Ammon's horn (tissue), 1 donor: Measurements from ENCODE around the gene NCOA7.

Experiments used
- DNase-seq: peaks from one replicate; pipeline ENCODE4 v3.0.0-alpha.2; 2016; ENCODE audit warnings: low spot score

NCOA7 gene, protein sequence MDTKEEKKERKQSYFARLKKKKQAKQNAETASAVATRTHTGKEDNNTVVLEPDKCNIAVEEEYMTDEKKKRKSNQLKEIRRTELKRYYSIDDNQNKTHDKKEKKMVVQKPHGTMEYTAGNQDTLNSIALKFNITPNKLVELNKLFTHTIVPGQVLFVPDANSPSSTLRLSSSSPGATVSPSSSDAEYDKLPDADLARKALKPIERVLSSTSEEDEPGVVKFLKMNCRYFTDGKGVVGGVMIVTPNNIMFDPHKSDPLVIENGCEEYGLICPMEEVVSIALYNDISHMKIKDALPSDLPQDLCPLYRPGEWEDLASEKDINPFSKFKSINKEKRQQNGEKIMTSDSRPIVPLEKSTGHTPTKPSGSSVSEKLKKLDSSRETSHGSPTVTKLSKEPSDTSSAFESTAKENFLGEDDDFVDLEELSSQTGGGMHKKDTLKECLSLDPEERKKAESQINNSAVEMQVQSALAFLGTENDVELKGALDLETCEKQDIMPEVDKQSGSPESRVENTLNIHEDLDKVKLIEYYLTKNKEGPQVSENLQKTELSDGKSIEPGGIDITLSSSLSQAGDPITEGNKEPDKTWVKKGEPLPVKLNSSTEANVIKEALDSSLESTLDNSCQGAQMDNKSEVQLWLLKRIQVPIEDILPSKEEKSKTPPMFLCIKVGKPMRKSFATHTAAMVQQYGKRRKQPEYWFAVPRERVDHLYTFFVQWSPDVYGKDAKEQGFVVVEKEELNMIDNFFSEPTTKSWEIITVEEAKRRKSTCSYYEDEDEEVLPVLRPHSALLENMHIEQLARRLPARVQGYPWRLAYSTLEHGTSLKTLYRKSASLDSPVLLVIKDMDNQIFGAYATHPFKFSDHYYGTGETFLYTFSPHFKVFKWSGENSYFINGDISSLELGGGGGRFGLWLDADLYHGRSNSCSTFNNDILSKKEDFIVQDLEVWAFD

DNA sequence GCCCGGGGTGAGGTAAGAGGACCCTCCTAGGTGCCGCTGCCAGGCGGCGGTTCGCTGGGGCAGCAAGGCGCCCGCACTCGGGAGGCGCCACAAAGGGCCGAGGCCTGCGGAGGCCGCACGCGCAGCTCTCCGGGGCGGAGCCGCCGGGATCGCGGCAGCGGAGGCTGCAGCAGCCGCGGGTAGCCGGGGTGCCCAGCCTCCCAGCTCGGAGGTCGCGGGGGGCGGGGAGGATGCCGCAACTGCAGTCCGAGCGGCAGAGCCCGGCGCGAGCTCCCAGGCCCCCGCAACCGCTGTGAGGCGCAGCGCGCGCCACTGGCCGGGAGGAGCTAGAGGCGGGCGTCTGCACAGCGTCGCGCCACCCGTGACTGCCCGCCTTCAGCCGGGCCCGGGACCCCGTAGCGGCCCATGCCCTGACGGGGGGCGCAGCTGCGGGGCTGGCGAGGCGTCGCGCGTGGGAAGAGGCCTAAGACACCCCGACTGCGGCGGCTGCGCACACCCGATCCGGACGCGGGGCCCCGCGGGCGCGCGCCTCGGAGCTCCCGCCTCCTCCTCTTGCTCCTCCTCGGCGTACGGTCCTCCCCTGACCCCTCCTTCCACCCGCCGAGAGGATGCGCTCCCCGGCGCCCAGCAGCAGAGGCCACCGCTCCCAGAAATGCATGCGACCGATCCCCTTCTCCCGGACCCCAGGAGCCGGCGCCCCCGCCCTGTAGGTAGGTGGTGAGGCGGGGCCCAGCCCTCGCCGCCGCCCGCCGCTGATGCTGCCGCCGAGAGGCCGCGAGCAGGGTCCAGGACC, at the start of gene NCOA7:
NCOA7 (plus strand) TSS at position 603 of the 793 bp plus-strand sequence. CDS start 24,395 bp downstream, outside the sequence.
- peak; percentile 89 for DNase-seq

DNA sequence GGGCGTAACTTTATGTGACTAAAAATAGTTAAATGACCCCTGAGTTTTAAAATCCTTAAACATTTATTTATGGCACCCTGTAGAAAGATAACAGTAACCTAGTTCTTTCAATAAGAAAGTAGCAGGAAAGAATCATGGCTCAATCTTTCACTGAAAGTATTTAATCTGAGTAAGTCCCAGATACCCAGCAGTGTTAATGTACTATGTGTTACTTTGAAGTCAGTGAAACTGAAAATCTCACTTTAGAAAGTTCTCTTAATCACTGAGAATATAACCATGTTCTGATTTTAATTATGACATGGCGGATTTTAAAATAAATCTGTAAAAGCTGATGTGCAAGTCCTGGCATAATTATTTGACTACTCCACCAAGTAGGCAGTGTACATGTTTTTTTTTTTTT, 49.4 kb upstream of the NCOA7 start:
- no peak for DNase-seq

DNA sequence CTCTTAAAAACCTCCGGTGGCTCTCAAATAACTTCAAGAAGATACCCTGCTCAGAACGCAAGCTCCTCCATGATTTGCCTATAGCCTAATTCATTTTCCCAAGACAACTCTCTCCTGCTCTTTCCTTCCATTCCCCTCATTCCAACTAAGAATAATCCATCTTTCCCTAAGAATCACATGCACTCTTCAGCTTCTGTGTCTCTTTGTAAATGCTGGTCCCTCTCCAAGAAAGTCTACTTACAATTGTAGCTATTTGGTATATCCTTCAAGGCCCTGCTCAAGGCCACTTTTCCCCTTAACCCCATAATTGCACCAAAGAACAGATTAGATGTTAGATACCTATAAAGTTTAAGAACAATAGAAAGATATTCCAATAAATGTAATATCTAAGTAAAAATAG, 48.7 kb upstream of the NCOA7 start:
- DNase-seq, result no peak

DNA sequence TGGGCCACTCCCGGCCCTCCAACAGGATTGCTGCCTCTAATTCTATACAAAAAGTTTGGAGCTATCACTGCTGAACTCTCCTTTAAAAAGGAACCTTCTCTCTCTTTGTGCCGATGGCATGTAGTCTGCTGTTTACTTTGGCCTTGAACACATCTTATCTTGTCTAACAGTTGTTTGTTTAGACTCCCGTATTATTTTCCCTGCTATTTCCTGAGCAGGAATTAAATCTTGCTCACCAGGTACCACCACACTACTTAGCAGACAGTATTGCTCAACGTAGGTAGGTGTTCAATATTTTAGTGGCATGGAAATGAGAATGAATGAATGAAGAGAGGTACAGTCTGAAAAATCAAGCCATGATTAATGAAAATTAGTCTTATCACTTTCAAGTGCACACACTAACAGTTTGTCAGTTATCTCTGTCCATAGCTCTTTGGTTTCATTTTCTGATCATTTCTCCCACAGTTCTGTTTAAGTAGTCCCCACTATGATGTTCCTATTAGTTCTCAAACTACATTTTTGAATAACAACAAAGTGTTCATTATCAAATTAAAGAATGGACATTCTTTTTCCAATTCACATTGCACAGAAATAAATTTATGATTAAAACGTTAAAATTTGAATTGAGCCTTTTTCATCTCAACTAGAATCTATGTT, 48.2 kb upstream of the NCOA7 start:
- DNase-seq, result no peak

DNA sequence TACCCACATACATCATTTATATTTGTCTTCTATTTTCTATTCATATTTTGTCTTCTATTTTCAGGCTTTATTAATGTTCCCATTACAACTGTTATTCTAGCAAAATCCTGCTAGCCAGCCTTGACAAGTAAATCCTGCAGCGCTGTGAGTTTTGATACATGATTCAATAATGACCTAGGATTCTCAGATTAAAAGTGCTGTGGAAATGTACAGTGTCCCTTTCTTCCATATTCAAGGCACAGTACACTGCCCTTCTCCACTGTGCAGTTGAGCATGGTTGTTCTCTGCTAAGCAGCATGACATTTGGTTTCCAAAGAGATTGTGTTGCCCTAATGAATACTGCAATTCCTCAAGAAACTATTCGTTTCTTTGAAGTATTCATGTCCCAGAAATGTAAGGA, 47.2 kb upstream of the NCOA7 start:
- peak; percentile 45 for DNase-seq

DNA sequence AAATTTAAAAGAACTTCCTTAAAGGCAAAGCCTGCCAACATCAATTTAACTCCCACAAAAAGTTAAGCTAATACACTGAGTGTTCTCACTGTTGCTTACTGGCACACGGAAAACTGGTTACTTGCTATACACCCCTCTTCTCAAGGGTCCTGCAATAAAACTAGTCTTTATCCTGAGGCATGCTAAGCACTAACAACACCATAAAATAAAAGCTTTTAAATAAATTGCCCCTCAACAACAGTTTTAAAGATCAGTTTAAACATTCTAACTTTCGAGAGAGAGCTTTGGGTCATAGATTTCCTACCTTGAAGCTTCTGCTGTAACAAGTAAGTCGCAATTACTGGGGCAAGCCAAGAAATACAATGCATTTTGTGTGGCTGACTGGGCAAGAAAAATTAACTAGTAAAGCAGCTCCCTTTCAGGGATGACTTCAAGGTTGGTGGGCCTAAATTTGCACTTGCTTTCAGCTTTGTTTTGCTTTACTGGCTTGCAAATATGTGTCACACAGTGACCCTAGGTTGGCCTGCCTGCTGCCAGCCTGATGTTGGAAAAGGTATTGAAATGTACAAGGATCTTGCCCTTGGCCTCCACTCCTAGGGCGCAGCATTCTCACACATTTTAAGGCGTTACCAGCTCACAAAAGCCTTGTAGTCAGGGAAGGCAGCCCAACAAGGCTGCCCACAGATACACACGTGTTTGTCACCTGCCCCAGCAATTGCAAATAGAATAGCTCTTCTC, 45.3 kb upstream of the NCOA7 start:
- DNase-seq, result no peak

DNA sequence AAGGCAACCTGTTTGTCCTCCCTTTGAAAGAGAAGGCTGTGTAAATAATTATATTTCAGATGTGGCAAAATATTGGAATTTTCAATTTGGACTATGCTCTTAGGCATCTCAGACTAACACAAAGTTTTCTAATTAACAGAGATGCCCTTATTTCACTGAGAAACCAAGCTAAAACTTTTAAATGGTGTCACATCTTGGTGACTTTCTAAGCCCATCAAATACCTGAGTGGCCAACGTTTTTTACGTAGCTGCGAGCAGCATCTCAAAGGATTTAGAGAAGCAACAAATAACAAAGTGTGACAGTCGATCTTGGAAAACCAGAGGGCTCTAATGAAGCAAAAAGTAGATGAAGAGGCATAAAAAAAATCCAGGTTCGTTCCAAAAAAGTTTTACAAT, 44.7 kb upstream of the NCOA7 start:
- no peak for DNase-seq

DNA sequence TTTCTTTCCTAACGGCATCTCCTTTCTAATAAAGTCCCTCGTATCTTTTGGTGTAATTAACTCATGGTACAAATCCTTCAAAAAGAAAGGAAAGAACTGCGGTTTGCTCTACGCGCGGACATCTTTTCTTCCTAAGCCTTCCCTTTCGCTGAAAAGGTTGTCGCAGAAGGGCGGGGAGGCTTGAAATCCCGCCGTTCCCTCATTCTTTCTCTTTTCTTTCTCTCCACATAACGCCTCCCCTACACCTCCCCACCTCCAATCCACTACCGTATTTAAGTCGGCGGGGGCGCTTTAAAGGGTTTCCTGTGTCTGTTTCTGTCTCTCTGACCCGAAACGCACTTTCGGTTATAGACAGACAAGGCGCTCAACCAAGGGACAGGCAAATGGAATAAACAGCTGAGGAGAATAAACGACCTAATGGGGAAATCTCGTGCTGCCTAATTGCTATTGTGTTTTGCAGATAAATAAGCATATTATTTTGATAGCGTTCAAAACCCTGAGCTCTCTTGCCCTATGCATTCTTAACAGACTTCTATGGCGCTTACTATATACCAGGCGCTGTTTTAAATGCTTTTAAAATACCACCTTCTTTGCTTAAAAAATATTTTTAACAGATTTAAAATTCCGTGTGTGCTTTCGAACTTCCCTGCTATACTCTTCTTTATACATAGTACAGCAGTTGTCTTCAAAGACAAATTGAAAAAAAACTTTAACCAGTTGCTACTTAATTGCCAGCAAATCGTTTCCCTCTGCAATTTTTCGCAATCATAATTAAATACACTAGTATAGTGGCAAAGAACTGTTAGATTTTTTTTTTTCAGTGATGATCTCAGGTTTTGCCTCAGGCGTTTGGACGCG, 43.8 kb upstream of the NCOA7 start:
- peak; percentile 82 for DNase-seq

DNA sequence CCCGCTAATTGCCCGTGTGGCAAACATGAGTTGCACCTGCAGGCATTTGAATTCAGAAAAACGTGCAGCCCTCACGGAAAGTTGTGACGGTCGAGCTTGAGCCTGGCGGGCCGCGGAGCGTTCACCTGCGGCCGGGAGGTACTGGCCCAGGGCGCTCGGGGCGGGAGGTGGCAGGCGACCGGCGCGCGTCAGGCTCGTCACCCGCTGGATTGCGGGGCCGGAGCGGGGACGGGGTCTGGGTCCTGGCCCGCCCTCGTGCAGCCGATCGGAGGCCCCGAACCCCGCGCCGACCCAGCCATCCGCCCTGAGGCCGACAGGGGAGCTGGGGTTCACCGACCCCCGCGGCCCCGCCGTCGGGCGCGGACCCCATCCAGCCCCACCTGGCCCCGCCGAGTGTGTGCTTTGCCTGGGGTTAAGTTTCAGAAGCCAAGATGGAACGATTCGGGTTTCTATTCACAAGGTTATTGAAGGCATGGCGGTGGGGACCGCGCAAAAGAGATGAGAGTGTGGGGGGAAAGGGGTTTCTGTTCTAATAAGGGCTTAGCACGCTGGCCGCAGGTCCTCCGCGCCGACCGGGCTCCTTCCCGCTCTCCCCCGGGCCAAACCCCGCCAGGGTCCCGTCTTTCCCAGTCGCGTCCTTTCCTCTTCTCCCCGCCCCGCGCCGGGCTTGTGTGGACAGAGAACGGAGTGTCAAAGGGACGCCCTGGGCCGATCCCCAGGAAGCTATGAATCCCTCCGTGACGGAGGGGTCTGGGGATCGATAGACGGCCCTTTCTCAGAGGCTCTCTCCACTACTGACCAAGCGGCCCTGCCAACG, 43.0 kb upstream of the NCOA7 start:
- DNase-seq, result peak; percentile 39

DNA sequence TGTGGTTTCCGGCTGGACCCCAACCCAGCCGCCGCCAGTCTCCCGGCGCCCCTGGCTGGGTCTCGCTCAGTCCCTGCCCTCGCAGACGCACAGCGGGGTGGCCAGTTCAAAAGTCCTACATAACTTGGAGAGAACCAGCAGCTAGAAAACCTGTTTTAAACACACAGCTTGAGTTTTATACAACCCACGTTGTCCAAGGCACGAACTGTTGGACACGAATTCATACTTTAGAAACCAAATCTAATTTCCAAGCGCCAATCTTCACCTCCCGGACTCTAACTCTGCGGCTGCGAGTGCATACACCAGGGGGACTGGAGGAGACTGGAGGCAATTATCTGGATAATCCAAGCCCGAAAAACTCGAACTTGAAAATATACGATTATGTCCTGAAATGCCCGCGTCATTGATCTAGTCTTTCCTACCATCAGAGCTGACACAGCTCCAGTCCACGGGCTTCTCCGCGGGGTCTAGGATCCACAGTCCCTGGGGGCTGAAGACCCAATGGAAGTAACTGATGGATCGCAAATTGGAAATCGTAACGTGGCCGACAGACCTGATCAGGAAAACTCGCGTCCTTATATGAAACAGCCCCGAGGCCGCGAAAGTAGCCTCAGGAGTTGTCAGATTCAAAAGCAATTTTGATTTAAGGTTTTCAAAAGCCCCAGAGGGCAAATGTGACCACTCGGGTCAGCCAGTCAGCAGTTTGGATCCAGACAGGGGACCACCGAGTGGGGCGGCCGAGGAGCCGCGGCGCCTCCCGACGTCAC, 42.2 kb upstream of the NCOA7 start:
- DNase-seq, result no peak

DNA sequence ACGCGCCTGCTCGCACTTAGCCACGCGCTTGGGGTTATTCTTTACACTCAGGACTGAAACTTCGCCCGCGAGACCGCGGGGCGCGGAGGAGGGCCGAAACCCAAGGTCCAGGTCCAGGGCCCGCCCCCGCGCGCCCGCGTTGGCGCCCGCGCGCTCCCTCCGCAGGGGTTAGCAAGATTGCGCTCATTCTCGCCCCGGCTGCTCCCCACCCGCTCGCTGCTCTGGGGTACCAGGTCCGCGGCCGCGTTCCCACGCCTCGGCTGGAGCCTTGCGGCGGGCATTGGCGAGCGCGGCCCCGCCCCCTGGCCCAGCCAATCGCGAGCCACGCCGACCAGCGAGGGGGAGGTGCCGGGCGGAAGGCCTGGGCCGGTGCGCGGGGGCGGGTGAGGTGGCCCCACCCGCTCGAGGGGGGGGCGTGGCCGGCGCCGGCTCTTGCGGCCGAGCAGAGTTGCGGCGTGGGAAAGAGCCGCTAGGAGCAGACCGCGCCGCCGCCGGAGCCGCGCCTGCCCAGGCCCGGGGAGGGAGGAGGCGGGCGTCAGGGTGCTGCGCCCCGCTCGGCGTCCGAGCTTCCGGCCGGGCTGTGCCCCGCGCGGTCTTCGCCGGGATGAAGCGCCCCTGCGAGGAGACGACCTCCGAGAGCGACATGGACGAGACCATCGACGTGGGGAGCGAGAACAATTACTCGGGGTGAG, 41.4 kb upstream of the NCOA7 start, which contains the start of gene HEY2:
HEY2 (plus strand) TSS at position 460 of the 692 bp plus-strand sequence; CDS start at position 605, 145 bp downstream.
- DNase-seq, result peak; percentile 97

DNA sequence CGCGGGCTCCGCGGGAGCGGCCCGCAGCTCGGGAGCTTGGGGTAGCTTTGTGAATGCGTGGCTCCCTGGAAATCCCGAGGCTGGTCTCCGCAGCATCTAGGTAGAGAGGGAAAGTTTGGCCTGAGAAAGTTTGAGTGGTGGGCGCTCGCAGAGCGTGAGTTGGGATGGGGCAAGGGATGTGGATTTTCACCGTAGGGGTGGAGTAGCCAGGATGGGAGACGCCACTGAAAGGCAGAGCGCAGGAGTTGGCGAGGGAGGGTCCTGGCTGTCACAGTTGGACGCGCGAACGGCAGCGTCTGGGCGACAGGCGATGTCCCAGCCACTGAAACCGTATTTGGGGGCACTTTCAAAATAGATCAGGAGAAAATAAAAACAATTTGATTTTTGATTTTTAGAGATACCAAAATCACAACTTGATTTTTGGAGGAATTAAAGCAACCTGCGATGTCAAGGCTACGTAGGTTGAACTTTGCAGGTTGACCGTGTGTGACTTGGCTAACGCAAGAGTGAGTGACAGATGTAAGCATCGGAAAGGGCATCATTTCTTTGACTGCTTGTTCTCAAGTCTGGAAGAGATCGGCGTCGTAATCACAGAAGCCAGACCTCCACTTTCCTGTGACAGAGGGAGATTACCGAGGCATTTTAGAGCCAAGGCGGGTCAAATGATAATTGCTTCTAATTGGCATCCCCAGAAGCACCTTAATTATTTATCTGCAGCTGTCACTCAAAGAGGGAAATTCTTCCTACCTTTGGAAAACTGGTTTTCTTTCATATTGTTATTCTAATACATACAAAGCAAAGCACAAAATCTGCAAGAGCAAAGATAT, 40.7 kb upstream of the NCOA7 start:
- DNase-seq, result peak; percentile 51

DNA sequence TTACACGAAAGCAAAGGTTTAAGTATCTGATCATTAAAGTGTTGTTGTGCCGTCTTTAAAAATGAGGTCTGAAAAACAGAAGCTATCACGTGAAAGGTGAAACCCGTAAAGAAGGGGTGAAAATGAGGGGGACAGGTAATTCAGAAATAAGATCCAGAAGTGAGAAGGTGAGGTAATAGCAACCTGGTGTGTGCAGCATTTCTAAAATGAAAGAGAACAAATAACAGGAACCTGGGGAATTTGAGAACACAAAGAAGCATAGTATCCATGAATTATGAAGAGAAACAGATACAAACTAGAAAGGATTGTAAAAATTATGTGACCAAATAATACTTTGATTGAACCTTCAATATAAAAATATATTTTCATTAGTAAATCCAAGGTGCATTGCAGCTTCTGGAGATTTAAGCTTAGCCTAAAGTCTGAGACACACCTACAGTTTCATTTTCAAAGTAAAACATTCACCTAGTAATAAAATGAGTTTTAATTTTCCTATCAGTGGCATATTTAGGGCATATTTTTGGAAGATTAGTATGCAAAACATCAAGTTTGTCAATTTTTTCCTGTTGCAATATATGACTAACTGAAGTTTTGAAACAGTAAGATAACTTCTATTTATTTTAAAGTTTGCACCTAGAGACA, 39.9 kb upstream of the NCOA7 start:
- DNase-seq, result no peak

DNA sequence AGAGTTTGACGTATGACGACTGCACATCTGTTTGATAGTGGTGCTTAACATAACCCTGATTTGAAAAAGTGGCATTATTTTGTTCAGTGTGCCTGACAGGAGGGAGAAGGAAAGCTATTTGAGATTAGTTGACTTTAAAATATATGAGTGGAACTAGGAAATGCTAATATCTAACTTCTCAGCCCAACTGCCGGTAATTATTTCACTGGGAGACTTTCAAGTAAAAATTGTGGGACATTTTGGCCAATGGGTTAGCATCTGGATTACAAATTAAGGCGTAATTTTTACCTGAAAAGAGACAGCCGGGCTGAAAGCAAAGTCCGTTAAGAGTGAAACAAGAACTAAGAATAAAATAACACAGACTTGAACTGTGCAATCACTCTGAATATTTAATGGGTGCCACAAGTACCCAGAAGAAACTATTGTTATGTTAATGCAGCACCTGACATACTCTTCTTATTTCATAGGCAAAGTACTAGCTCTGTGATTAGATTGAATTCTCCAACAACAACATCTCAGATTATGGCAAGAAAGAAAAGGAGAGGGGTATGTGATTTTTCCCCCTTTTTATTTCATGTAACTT, 39.3 kb upstream of the NCOA7 start:
- DNase-seq, result no peak

DNA sequence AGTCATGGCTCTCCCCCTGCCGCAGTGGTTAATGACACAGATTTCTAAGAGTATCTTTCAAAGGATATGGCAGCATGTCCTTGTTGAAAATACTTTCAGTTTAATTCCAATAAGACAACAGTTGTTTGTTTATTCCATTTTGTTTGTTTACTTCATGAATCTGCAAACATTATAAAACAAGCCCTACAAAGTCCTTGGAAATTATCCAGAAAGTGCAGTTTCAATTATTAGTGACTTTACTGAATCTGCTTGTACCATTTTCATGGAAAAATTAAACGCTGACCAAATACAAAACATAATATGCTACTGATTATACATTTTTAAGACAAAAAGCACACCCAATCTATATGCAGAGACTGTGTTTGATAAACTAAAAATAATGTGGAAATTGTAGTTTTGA, 38.0 kb upstream of the NCOA7 start:
- DNase-seq, result no peak
